SK-N-MC (cell line): ENCODE measurements around the gene OGFR.

ENCODE experiments used
- EZH2 ChIP-seq: fragments of 200-600 bp; sonication (generic); IDR thresholded peaks from one replicate; pipeline ENCODE4 v1.6.1; 2017; ENCODE audit warnings: antibody characterized with exemption
- FOXP2 ChIP-seq: optimal IDR thresholded peaks from 2 replicates; pipeline ENCODE3; 2011; ENCODE audit warnings: mild to moderate bottlenecking, moderate library complexity; ENCODE audit not compliant: insufficient read depth; ENCODE audit errors: extremely low read length, control extremely low read depth
- POLR2AphosphoS5 ChIP-seq: IDR thresholded peaks from 2 replicates; pipeline ENCODE4 v1.6.1; 2012; ENCODE audit warnings: mild to moderate bottlenecking, low read depth, low read length, borderline replicate concordance

DNA sequence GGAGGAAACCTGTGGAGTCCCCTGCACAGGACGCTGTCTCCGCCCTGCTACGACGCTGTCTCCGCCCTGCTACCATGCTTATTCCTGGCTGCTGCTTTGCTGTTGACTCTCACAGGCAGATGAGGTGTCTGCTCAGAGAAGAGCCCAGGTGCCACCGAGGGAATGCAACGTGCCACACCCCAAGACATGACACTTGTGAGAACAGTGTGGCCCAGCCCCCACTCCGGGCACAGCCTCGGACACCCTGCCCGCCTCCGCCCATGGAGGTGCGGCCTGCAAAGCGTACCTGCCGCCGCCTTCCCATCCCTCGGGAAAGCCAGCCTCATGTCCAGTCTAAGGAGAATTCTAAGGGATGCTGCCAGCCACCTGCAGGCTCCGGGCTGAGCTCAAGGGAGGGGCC is 23.9 kb upstream of the OGFR start:
- TF ChIP-seq POLR2AphosphoS5 (no peak), EZH2 (no peak), FOXP2 (no peak)
